HG03354 (cell line): Measurements from ENCODE around the gene SSX1.
"Not testable (repeated sequence)": the region's sequence is repeated elsewhere in the genome, so short reads cannot be mapped to it uniquely, and the experiment has no call there.

ENCODE experiments used
- ATAC-seq: cut with Tn5 transposase; IDR thresholded peaks from one replicate; pipeline ENCODE4 v1.9.1; 2021; ENCODE audit warnings: mild to moderate bottlenecking; ENCODE audit not compliant: unreplicated experiment, poor library complexity, severe bottlenecking

Gene SSX1, protein sequence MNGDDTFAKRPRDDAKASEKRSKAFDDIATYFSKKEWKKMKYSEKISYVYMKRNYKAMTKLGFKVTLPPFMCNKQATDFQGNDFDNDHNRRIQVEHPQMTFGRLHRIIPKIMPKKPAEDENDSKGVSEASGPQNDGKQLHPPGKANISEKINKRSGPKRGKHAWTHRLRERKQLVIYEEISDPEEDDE

DNA sequence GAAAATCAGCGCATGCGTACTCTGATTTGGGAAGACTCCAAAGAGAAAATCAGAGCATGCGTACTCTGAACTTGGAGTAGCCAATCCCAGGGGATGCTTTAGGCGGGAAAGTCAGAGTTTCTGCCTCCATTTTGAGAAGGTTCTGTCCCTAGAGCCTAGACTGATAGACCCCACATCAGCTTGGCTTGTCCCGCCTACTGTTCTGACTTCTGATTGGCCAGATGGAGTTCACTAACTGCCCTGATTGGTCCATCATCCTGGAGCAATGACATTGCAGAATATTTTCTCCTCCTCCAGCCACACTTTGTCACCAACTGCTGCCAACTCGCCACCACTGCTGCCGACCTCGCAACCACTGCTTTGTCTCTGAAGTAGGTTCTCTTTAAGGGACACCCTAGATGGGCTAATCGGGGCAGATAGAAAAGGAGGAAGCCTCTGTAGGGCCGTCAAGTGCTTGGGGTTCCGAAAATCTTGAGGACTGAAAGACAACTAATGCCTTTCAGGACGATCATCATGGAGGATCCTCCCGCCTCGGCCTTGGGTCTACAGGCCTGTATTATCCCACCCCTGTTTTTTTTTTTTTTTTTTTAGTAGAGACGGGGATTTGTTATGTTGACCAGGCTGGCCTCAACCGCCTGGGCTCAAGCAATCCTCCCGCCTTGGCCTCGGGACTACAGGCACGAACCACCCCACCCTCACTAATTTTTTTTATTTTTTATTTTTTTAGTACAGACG lies at the start of gene SSX1:
Gene SSX1, plus strand, starts transcription at position 331 of the 735 bp plus-strand sequence. CDS start 1,850 bp downstream, outside the sequence.
- ATAC-seq = not testable (repeated sequence)

DNA sequence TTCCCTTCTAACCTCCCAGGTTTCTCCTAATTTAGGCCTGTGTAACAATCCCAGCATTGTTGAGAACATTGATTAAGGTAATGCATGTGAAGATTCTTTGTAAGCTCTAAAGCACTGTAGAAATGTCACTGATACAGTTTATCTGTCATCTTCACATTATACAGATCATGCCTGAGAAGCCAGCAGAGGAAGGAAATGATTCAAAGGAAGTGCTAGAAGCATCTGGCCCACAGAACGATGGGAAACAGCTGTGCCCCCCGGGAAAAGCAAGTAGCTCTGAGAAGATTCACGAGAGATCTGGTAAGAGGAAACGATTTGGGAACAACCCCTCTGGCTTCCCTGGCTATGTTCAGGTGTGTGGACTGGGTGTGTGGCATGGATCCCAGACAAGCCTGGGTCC lies 40.9 kb upstream of the SSX1 start:
- not testable (repeated sequence) for ATAC-seq

DNA sequence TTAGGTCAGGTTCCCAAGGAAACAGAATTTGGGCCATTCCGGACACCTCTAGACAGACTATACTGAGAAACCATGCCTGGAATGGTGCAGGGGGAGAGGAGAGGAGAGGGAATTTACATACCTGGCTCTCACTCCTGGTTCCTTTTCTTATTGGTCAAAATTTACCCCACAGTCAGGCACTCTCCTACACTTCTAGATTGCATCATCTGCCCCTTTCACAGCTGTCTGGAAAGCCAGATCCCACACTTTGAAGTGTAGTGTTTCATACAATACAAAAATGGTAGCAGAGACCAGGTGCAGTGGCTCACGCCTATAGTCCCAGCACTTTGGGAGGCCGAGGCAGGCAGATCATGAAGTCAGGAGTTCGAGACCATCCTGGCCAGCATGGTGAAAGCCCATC lies 31.0 kb upstream of the SSX1 start:
- not testable (repeated sequence) for ATAC-seq

DNA sequence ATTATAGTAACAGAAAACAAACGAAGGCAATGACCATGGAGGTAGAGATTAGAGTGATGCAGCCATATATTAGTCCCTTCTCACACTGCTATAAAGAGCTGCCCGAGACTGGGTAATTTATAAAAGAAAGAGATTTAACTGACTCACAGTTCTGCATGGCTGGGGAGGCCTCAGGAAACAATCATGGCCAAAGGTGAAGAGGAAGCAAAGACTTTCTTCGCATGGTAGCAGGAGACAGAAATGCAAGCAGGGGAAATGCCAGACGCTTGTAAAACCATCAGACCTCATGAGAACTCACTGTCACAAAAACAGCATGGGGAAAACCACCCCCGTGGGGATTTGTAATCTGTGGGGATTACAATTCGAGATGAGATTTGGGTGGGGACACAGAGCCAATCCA lies 2.2 kb upstream of the SSX1 start:
- not testable (repeated sequence) for ATAC-seq

DNA sequence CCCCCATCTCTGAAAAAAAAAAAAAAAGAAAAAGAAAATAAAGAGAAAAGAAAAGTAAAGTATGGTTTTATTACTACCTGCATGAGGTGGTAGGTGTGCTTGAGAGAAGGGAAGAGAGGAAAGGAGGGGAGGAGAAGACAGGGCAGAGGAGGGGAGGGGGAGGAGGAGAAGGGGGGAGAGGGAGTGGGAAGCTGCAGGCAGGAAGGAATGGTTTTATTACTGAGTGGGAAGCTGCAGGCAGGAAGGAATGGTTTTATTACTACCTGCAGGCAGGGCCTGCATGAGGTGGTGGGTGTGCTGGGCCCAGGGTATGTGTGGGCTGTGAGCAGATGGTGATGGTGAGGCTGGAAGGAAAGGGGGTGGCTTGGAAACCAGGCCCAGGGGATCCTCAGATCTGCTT lies 19.2 kb downstream of the SSX1 start:
- not testable (repeated sequence) for ATAC-seq

DNA sequence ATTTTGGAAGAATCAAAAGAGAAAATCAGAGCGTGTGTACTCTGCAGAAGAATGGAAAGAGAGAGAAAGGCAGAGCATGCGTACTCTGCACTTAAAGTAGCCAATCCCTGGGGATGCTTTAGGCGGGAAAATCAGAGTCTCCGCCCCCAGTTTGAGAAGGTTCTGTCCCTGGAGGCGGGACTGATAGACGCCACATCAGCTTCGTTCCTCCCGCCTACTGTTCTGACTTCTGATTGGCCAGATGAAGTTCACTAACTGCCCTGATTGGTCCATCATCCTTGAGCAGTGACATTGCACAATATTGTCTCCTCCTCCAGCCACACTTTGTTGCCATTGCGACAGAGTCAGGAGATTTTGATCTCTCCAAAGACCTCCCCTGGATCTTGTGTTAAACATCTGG lies 23.8 kb downstream of the SSX1 start:
- no peak for ATAC-seq

DNA sequence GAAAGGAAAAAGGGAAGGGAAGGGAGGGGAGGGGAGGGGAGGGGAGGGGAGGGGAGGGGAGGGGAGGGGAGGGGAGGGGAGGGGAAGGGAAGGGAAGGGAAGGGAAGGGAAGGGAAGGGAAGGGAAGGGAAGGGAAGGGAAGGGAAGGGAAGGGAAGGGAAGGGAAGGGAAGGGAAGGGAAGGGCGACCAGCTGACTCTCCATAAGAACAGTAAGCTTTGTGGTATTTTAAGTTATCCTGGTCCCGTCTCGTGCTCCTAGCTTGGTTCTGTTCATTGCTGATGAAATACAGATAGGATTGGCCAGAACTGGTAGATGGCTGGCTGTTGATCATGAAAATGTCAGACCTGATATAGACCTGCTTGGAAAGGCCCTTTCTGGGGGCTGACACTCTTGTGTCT lies 25.5 kb downstream of the SSX1 start:
- ATAC-seq = not testable (repeated sequence)

DNA sequence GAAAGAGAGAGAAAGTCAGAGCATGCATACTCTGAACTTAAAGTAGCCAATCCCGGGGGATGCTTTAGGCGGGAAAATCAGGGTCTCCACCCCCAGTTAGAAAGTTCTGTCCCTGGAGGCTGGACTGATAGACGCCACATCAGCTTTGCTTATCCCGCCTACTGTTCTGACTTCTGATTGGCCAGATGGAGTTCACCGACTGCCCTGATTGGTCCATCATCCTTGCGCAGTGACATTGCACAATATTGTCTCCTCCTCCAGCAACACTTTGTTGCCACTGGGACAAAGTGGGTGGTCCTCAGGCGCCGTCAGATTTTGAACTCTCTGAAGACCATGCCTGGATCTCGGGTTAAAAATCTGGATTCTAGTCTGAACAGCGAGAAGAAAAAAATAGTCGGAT lies 51.0 kb downstream of the SSX1 start:
- no peak for ATAC-seq

DNA sequence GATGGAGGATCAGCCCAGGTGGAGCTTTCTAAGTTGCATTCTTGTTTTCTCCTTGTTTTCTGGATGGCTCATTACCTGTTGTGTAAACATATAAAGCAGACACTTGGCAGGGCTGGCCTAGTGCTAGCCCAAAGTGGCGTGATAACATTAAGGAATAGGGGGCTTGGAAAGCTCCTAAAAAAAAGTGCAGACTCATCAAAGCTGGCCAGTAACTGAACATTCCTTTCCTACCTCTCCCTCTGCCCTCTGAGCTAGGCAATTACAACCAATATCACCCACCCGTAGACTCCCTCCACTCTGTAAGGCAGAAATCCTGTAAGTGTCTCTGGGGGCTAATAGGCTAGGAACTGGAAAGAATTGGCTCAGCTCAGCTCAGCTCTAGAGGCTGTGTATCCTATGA lies 58.8 kb downstream of the SSX1 start:
- not testable (repeated sequence) for ATAC-seq
